Heart right ventricle (tissue), 16 donors: ENCODE data around the gene CIC. TPM values are rescaled to one million over a fixed set of nuclear protein-coding genes. Genes with fewer than 3 reads are reported as not detected.

Experiments used
- ATAC-seq, 8 donors: fragments of 200-7000 bp; cut with Tn5 transposase; one replicate each; pipeline ENCODE4 v1.9.1; 2020; ENCODE audit warnings: mild to moderate bottlenecking in 8 of 8, moderate library complexity in 8 of 8, moderate number of reproducible peaks in 1 of 8
- DNase-seq, 2 donors: peaks; one replicate each; pipeline ENCODE4 v3.0.0-alpha.2; 2020
- H3K27ac ChIP-seq, 10 donors: fragments of 200-600 bp; sonication (generic) in 2 of 10; one replicate each; pipeline versions ENCODE4 v1.5.0 to v1.8.0; 2020 to 2022; ENCODE audit warnings: mild to moderate bottlenecking in 3 of 10
- H3K27me3 ChIP-seq, 7 donors: fragments of 200-600 bp; one replicate each; pipeline ENCODE4 v1.8.0; 2021 to 2022; ENCODE audit warnings: mild to moderate bottlenecking in 2 of 7
- H3K36me3 ChIP-seq, 9 donors: fragments of 200-600 bp; sonication (generic) in 1 of 9; one replicate each; pipeline versions ENCODE4 v1.5.0 to v1.8.0; 2020 to 2022; ENCODE audit warnings: mild to moderate bottlenecking in 2 of 9
- H3K4me1 ChIP-seq, 9 donors: fragments of 200-600 bp; sonication (generic) in 1 of 9; one replicate each; pipeline versions ENCODE4 v1.5.0 to v1.8.0; 2020 to 2022; ENCODE audit warnings: mild to moderate bottlenecking in 4 of 9
- H3K4me3 ChIP-seq, 10 donors: fragments of 200-600 bp; sonication (generic) in 2 of 10; one replicate each; pipeline versions ENCODE4 v1.5.0 to v1.8.0; 2020 to 2022; ENCODE audit warnings: mild to moderate bottlenecking in 7 of 10, moderate library complexity in 2 of 10
- H3K9me3 ChIP-seq, 11 donors: fragments of 200-600 bp in 10 of 11; sonication (generic) in 2 of 11; one replicate each; pipeline versions ENCODE4 v1.5.0 to v1.8.0; 2013 to 2022; ENCODE audit warnings: mild to moderate bottlenecking in 2 of 11, control low read depth in 1 of 11, moderate library complexity in 1 of 11
- CTCF ChIP-seq, 9 donors: fragments of 200-600 bp; sonication (generic) in 2 of 9; IDR thresholded peaks; one replicate each; pipeline versions ENCODE4 v1.5.0 to v1.8.0; 2021 to 2022; ENCODE audit warnings: antibody characterized with exemption in 9 of 9, mild to moderate bottlenecking in 5 of 9, moderate library complexity in 1 of 9
- WGBS, 2 donors: extraction: QIAGEN DNeasy Blood & Tissue Kit; methylation state at CpG; one replicate each; pipeline ENCODE4 v1.1.7; 2013; ENCODE audit warnings: inconsistent platforms in 1 of 2; 5-methylcytosine and 5-hydroxymethylcytosine counted together
- intact Hi-C, 10 donors: fragments of 100-400 bp; cut with DNase I; formaldehyde crosslinking; loops; one replicate each; pipeline versions ENCODE4 v1.11.1 to v1.14.2; 2022
- polyA plus RNA-seq, 2 donors: library from polyadenylated mRNA; stranded (reverse); fragments of 200-250 nt; gene quantifications; one replicate each; pipeline ENCODE4 v1.2.3, GENCODE V29; 2013
- total RNA-seq, 10 donors: library from RNA; stranded (reverse); fragmentation: NEBNext Ultra II Directional in 3 of 10; extraction: Animal tissue kit (Norgen Biotek cat#: 25700) in 3 of 10; gene quantifications; one replicate each; pipeline versions ENCODE4 v1.2.1 to v1.2.4, GENCODE V29; 2021 to 2023
- donor health status: Arrhythmogenic right ventricular cardiomyopathy.
- donor health status: ischemic (EF 13 %, LVEDD 7.1; RV severe dilation, severe dysfunction).
- donor health status: healthy with polysubstance abuse.
- donor health status: DM: no; HTN: yes; CAD: no.
- donor health status: DM: no; HTN: no; CAD: no.
- donor health status: ischemic (EF 25% LVEDD 6.9; RV normal size, moderate dysfunction).
- donor health status: ischemic (EF 25% LVEDD 5.7; RV mildly dilated, moderate dysfunction).
- donor health status: healthy.
- donor health status: DM: yes; HTN: yes; CAD: no.
- donor health status: Ischemic cardiomyopathy.
- donor health status: ischemic (EF 35%, LVEDD 5.7; RV mildly dilated, moderate dysfunction).
- donor health status: nonischemic (EF 11% LVEDD 7.7; RV severe dilation, severe dysfunction).
- donor health status: DM: yes; HTN: yes; CAD: no.
- donor health status: PGD.
- donor health status: ischemic (EF 29% LVEDD 5.4; RV normal size, mild dysfunction).
- donor health status: nonischemic (EF 23%, LVEDD 6.1; RV moderate dilation, normal function).

CIC gene
- total and polyA plus RNA-seq, 12 donors: 17.6 to 42.0 (median 32.0) TPM

- peak in 1 of 8 donors; percentile 20 for ATAC-seq
- 78 to 81% methylated on average over 7 of the region's 7 CpGs for WGBS, 2 donors
Observed at GRCh38 chr19:42233106-42233505, 35.9 kb upstream of the CIC start.

GRCh38 chr19:42233678-42234292 is 35.3 kb upstream of the CIC start:
- H3K27me3 ChIP-seq: no peaks in the 10 kb centered on the region
- 90 to 94% methylated on average over 6 of the region's 6 CpGs for WGBS, 2 donors
- H3K36me3 ChIP-seq: peaks cover 0 to 97% (median 62%) of the 10 kb centered on the region in 9 donors
- DNase-seq (no peak), ATAC-seq (no peak)
- H3K9me3 ChIP-seq: no peaks in the 10 kb centered on the region
- H3K4me3 ChIP-seq: no peak overlapping the region
- no peak overlapping the region for H3K27ac ChIP-seq
- TF ChIP-seq CTCF (IDR thresholded peaks at IDR 0.05): no peak
- intact Hi-C loops: no loop called here
- H3K4me1 ChIP-seq: peaks cover 0 to 7% (median 3%) of the 10 kb centered on the region in 9 donors

More at GRCh38 chr19:42233106-42233505, 35.9 kb upstream of the CIC start:
- no peak overlapping the region for H3K27ac ChIP-seq
- H3K9me3 ChIP-seq: no peaks in the 10 kb centered on the region
- peaks cover 0 to 7% (median 3%) of the 10 kb centered on the region in 9 donors for H3K4me1 ChIP-seq
- H3K36me3 ChIP-seq: peaks cover 0 to 100% (median 62%) of the 10 kb centered on the region in 9 donors
- intact Hi-C loops: no loop called here
- no peaks in the 10 kb centered on the region for H3K27me3 ChIP-seq
- DNase-seq: no peak
- H3K4me3 ChIP-seq: no peak overlapping the region
- TF ChIP-seq CTCF (IDR thresholded peaks at IDR 0.05): no peak

- DNase-seq: no peak
- intact Hi-C loops: no loop called here
Observed at GRCh38 chr19:42234364-42234763, 34.7 kb upstream of the CIC start.

GRCh38 chr19:42235181-42235580 is 33.9 kb upstream of the CIC start:
- TF ChIP-seq CTCF (IDR thresholded peaks at IDR 0.05): no peak
- Histone ChIP-seq H3K27ac (no peak overlapping the region), H3K4me1 (peaks cover 0 to 17% (median 1%) of the 10 kb centered on the region in 9 donors), H3K9me3 (no peaks in the 10 kb centered on the region), H3K27me3 (no peaks in the 10 kb centered on the region), H3K36me3 (peaks cover 0 to 97% (median 62%) of the 10 kb centered on the region in 9 donors), H3K4me3 (no peak overlapping the region)
- 83 to 94% methylated on average over 5 of the region's 5 CpGs for WGBS, 2 donors
- DNase-seq (no peak), ATAC-seq (no peak)
- intact Hi-C loops: no loop called here

More at GRCh38 chr19:42234364-42234763, 34.7 kb upstream of the CIC start:
- Histone ChIP-seq H3K4me1 (peaks cover 0 to 9% (median 4%) of the 10 kb centered on the region in 9 donors), H3K27me3 (no peaks in the 10 kb centered on the region), H3K36me3 (peaks cover 0 to 97% (median 62%) of the 10 kb centered on the region in 9 donors), H3K4me3 (no peak overlapping the region), H3K27ac (no peak overlapping the region), H3K9me3 (no peaks in the 10 kb centered on the region)
- no peak for ATAC-seq
- no peak for TF ChIP-seq CTCF (IDR thresholded peaks at IDR 0.05)
- WGBS, 2 donors: 96% methylated on average over 11 of the region's 11 CpGs
